ENCODE measurements around the gene SLFN14.
"Not testable (repeated sequence)": the region's sequence is repeated elsewhere in the genome, so short reads cannot be mapped to it uniquely, and the experiment has no call there.

The SLFN14 gene

DNA sequence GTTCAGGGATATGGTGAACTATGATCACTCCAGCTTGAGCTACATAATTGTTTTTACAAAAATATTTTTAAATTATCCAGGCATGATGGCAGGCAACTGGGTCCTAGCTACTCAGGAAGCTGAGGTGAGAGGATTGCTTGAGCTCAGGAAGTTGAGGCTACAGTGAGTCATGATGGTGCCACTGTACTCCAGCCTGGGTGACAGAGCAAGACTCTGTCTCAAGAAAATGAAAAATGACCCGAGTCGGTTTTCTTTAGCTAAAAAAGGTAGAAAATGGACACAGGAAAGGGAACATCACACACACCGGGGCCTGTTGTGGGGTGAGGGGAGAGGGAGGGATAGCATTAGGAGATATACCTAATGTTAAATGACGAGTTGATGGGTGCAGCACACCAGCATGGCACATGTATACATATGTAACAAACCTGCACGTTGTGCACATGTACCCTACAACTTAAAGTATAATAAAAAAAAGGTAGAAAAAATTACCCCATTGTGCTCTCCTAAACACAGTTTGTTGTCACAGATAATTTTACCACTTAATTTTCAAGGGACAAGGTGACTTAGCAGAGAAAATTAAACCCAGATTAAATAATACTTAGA is 38.9 kb downstream of the SLFN14 start:
- DNase-seq (ENCODE audit: low read depth), result not testable (repeated sequence)

DNA sequence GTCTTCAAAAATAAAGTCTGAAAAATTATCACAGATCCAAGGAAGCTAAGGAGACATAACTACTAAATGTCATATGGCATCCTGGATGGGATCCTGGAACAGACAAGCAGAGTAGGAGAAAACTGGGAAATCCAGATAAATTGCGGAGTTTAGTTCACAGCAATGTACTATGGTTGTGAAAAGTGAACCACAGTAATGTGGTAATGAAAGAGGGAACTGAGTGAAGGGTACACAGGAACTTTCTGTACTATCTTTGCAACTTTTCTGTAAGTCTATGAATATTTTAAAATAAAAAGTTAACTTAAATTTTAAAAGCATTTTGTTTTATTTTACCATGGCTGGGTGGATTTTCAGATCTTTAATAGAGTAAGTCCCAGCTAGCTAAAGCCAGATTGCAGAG is 39.5 kb downstream of the SLFN14 start:
- DNase-seq (ENCODE audit: low read depth), result no peak

DNA sequence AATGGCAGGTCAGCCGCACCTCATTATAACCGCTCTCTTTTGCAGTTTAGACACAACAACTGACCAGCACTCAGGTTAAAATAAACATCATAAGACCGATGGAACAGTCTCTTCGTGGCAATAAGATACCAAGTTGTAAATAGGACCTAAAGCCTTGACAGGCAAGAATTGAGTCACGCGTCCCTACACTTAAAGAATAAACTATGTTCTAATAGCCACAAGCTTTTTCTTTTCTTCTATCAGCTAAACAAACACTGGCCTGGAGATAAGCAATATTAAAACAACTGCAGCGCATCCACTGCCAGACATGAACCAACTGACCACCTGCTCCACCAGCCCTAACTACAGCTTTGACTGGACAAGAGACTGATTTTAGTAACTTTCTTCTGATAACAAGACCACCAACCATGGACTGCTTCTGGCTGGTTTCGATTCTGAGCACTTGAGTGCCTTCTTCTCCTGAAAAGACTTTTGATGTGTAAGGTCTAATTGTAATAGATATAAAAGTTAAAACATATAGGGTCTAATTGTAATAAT is 40.6 kb downstream of the SLFN14 start:
- no peak for DNase-seq (ENCODE audit: low read depth)

DNA sequence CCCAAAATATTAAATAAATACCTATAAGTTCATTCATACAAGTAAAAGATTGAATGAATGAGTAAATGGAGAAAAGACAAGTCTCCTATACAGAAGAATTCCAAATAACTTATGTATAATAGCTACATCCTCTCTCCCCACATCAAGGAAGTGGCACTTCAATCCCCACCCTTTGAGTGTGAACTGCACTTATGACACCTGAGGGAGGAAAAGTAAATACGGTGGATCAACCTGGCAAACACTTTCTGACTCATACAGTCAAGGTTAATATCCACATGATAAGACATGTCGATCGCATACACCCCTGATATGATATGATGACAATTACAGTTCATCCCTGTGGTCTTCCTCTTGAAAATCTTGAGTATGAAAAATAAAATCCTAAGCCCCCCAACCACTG is 41.2 kb downstream of the SLFN14 start:
- DNase-seq (ENCODE audit: low read depth), result no peak

DNA sequence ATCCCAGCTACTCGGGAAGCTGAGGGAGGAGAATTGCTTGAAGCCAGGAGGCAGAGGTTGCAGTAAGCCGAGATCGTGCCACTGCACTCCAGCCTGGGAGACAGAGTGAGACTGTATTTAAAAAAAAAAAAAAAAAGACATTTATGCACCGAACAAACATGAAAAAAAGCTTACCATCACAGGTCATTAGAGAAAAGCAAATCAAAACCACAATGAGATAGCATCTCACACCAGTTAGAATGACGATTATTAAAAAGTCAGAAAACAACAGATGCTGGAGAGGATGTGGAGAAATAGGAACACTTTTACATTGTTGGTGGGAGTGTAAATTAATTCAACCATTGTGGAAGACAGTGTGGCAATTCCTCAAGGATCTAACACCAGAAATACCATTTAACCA is 42.2 kb downstream of the SLFN14 start:
- DNase-seq (ENCODE audit: low read depth), result not testable (repeated sequence)

DNA sequence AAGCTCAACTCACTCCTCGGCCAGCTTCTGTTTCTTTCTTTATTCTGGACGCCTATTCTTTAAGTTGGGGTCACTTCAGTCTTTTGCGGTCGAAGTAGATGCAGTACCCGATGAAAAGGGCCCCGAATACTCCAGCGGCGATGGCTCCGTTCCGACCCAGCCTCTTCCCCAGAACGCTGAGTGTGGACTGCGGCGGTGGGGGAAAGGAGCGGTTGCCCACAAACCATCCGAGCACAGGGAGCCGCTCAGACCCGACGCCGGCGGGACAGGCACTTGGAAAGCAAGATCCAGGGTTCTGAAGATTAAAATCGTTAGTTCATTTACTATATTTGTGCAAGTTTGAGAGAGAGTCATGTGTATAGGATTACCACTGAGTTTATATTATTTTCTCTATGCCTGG is 45.6 kb downstream of the SLFN14 start:
- DNase-seq (ENCODE audit: low read depth), result no peak

DNA sequence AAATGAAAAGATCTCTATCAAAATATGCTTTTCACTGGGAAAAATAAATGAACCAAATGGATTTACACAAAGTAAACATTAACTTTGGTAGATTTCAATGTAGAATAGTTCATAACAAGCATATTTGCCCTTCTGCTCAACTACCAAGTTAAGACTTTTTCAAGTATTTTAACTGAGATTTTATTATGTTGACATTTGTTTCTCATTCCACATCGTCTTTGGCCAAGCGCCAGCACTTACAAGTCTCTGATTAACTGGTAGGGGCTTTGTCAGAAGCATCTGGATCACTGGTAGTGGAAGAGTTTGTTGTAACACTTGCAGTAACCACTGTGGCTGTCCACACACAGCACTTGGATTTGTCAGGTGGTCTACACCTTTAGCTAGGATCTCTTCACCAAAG is 46.1 kb downstream of the SLFN14 start:
- no peak for DNase-seq (ENCODE audit: low read depth)

Data from stromal cell of bone marrow (primary cell).